ENCODE data around the gene GRM4. TPM values are rescaled to one million over a fixed set of nuclear protein-coding genes. Genes with fewer than 3 reads are reported as not detected.

GRM4 gene
- total RNA-seq, 4 donors from 2014 or later: 0.35 to 2.2 TPM; not detected in 2

GRCh38 chr6:34148631-34149451, 3.0 kb upstream of the GRM4 start:
- H3K4me3 ChIP-seq: no peak overlapping the region
- H3K27ac ChIP-seq: no peak overlapping the region
- peaks cover 0 to 11% of the 10 kb centered on the region in 2 donors for H3K4me1 ChIP-seq
- H3K27me3 ChIP-seq: no peaks in the 10 kb centered on the region
- intact Hi-C loops (cut with DNase I; ENCODE audit: low total_unique reads): no loop called here
- DNase-seq: no peak
- no peaks in the 10 kb centered on the region for H3K9me3 ChIP-seq
- no peaks in the 10 kb centered on the region for H3K36me3 ChIP-seq
- TF ChIP-seq POLR2A (IDR thresholded peaks at IDR 0.05): no peak
- TF ChIP-seq CTCF (IDR thresholded peaks at IDR 0.05): no peak

- Histone ChIP-seq H3K9me3 (no peaks in the 10 kb centered on the region), H3K36me3 (no peaks in the 10 kb centered on the region), H3K27me3 (peaks cover 5 to 6% of the 10 kb centered on the region in 2 donors), H3K4me3 (no peak overlapping the region), H3K27ac (no peak overlapping the region), H3K4me1 (peaks cover 0 to 18% of the 10 kb centered on the region in 2 donors)
- DNase-seq: no peak
- TF ChIP-seq CTCF (IDR thresholded peaks at IDR 0.05) (no peak), POLR2A (IDR thresholded peaks at IDR 0.05) (no peak)
- intact Hi-C loops (cut with DNase I; ENCODE audit: low total_unique reads): no loop called here
Measured at GRCh38 chr6:34147906-34148630, 2.2 kb upstream of the GRM4 start.

GRCh38 chr6:34146801-34147592, 1.1 kb upstream of the GRM4 start:
- no peak overlapping the region for H3K27ac ChIP-seq
- peaks cover 15 to 16% of the 10 kb centered on the region in 2 donors for H3K27me3 ChIP-seq
- no peak for TF ChIP-seq CTCF (IDR thresholded peaks at IDR 0.05)
- TF ChIP-seq POLR2A (IDR thresholded peaks at IDR 0.05): no peak
- no peaks in the 10 kb centered on the region for H3K9me3 ChIP-seq
- intact Hi-C loops (cut with DNase I; ENCODE audit: low total_unique reads): no loop called here
- H3K4me1 ChIP-seq: peaks cover 0 to 18% of the 10 kb centered on the region in 2 donors
- H3K36me3 ChIP-seq: no peaks in the 10 kb centered on the region
- H3K4me3 ChIP-seq: no peak overlapping the region
- no peak for DNase-seq

- peaks cover 0 to 18% of the 10 kb centered on the region in 2 donors for H3K4me1 ChIP-seq
- DNase-seq: no peak
- no peaks in the 10 kb centered on the region for H3K36me3 ChIP-seq
- peaks cover 16 to 31% of the 10 kb centered on the region in 2 donors for H3K27me3 ChIP-seq
- peak overlapping the region in 1 of 2 donors; percentile 32 for H3K4me3 ChIP-seq
- TF ChIP-seq CTCF (IDR thresholded peaks at IDR 0.05) (no peak), POLR2A (IDR thresholded peaks at IDR 0.05) (no peak)
- intact Hi-C loops (cut with DNase I; ENCODE audit: low total_unique reads): no loop called here
- H3K9me3 ChIP-seq: no peaks in the 10 kb centered on the region
- H3K27ac ChIP-seq: no peak overlapping the region
Measured at GRCh38 chr6:34145161-34146020, 496 bp downstream of the GRM4 start.

Measured in uterus (tissue), 4 donors.